Progenitor cell of endocrine pancreas (in vitro differentiated cells): ENCODE measurements around the gene PPP2R3B. TPM values are rescaled to one million over a fixed set of nuclear protein-coding genes. Genes with fewer than 3 reads are reported as not detected.

Experiments
- DNase-seq: peaks from one replicate; pipeline ENCODE4 v3.0.0; 2021; ENCODE audit warnings: low spot score; ENCODE audit not compliant: unreplicated experiment
- H3K27ac Mint-ChIP-seq: 2 replicates; pipeline ENCODE4 v1.8.0; 2021; ENCODE audit warnings: mild to moderate bottlenecking, moderate library complexity, mixed read lengths
- H3K27me3 Mint-ChIP-seq: 2 replicates; pipeline ENCODE4 v1.8.0; 2021; ENCODE audit warnings: mixed read lengths
- H3K36me3 Mint-ChIP-seq: 2 replicates; pipeline ENCODE4 v1.8.0; 2022; ENCODE audit warnings: mixed read lengths; ENCODE audit not compliant: insufficient read depth
- H3K4me1 Mint-ChIP-seq: 2 replicates; pipeline ENCODE4 v1.8.0; 2021; ENCODE audit warnings: low read depth, mixed read lengths
- H3K4me3 Mint-ChIP-seq: 2 replicates; pipeline ENCODE4 v1.8.0; 2021; ENCODE audit warnings: low read depth, mild to moderate bottlenecking, moderate library complexity, mixed read lengths
- H3K9me3 Mint-ChIP-seq: 2 replicates; pipeline ENCODE4 v1.8.0; 2021; ENCODE audit warnings: low read depth, mixed read lengths
- CTCF ChIP-seq: fragments of 200-600 bp; sonication (generic); IDR thresholded peaks from one replicate; pipeline ENCODE4 v1.5.0; 2021; ENCODE audit warnings: antibody characterized with exemption, mild to moderate bottlenecking; ENCODE audit not compliant: unreplicated experiment
- total RNA-seq: library from RNA; stranded (reverse); gene quantifications from 2 replicates; pipeline ENCODE4 v1.2.1, GENCODE V29; 2021

PPP2R3B gene
- total RNA-seq, 1 donor from 2014 or later = 72.6 TPM

- no peak for TF ChIP-seq CTCF
- no peak for DNase-seq
- H3K36me3 Mint-ChIP-seq = peaks cover 38% of the 10 kb centered on the region
- no peak overlapping the region for H3K27ac Mint-ChIP-seq
- no peaks in the 10 kb centered on the region for H3K27me3 Mint-ChIP-seq
- H3K4me1 Mint-ChIP-seq = no peaks in the 10 kb centered on the region
- H3K4me3 Mint-ChIP-seq = no peak overlapping the region
- H3K9me3 Mint-ChIP-seq = peaks cover 7% of the 10 kb centered on the region
Observed at GRCh38 chrX:336227-336626, 50.5 kb downstream of the PPP2R3B start.

GRCh38 chrX:335758-336155, 51.0 kb downstream of the PPP2R3B start:
- H3K4me3 Mint-ChIP-seq = no peak overlapping the region
- no peak for TF ChIP-seq CTCF
- H3K27me3 Mint-ChIP-seq = no peaks in the 10 kb centered on the region
- no peak overlapping the region for H3K27ac Mint-ChIP-seq
- H3K9me3 Mint-ChIP-seq = peaks cover 7% of the 10 kb centered on the region
- no peaks in the 10 kb centered on the region for H3K4me1 Mint-ChIP-seq
- peaks cover 37% of the 10 kb centered on the region for H3K36me3 Mint-ChIP-seq
- no peak for DNase-seq

- Mint-ChIP-seq H3K36me3 (peaks cover 35% of the 10 kb centered on the region), H3K4me3 (no peak overlapping the region), H3K4me1 (no peaks in the 10 kb centered on the region), H3K9me3 (peaks cover 7% of the 10 kb centered on the region), H3K27me3 (no peaks in the 10 kb centered on the region), H3K27ac (no peak overlapping the region)
- no peak for TF ChIP-seq CTCF
- no peak for DNase-seq
Observed at GRCh38 chrX:334971-335757, 51.5 kb downstream of the PPP2R3B start.

- no peak overlapping the region for H3K27ac Mint-ChIP-seq
Observed at GRCh38 chrX:334331-334891, 52.3 kb downstream of the PPP2R3B start.

More at GRCh38 chrX:334331-334891, 52.3 kb downstream of the PPP2R3B start:
- no peak for DNase-seq
- Mint-ChIP-seq H3K27me3 (no peaks in the 10 kb centered on the region), H3K4me1 (no peaks in the 10 kb centered on the region), H3K9me3 (peaks cover 7% of the 10 kb centered on the region), H3K4me3 (no peak overlapping the region), H3K36me3 (peaks cover 35% of the 10 kb centered on the region)
- no peak for TF ChIP-seq CTCF
